DMS 273 (cell line): ENCODE results near the gene ARHGAP18.
A peak's percentile ranks its signal among the peaks of the same experiment; 100 is the strongest.

Source experiments
- DNase-seq: peaks from one replicate; lab custom pipeline; 2025; ENCODE audit not compliant: unreplicated experiment; lab: John Stamatoyannopoulos, UW

The ARHGAP18 gene

GRCh38 chr6:129726650-129727049, 16.7 kb upstream of the ARHGAP18 start:
- no peak for DNase-seq

DNA sequence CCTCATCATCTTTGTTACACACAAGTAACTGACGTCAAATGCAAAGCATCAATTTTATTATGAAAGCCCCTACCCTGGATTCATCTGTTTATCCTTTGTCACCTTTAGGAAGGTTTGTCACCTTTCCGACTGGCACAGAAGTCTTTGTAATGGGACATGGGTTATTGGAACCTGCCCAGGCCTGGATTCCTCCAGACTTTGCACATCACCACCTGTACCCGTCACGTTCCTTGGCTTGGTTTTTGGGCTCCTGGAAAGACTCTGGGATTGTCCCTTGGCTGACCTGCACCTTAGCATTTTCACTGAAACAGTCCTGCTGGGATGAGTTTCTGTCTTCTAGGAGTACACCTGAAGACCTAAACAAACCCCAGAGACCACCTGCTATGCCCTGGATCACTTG, 15.4 kb upstream of the ARHGAP18 start:
- no peak for DNase-seq

- DNase-seq = no peak
These were observed 9.7 kb upstream of the ARHGAP18 start for GRCh38 chr6:129719692-129720091.

GRCh38 chr6:129717277-129717676, 7.3 kb upstream of the ARHGAP18 start:
- no peak for DNase-seq

- no peak for DNase-seq
These were observed 3.9 kb upstream of the ARHGAP18 start for GRCh38 chr6:129713806-129714333.

- no peak for DNase-seq
These were observed 1.3 kb upstream of the ARHGAP18 start for GRCh38 chr6:129711271-129711631.

DNA sequence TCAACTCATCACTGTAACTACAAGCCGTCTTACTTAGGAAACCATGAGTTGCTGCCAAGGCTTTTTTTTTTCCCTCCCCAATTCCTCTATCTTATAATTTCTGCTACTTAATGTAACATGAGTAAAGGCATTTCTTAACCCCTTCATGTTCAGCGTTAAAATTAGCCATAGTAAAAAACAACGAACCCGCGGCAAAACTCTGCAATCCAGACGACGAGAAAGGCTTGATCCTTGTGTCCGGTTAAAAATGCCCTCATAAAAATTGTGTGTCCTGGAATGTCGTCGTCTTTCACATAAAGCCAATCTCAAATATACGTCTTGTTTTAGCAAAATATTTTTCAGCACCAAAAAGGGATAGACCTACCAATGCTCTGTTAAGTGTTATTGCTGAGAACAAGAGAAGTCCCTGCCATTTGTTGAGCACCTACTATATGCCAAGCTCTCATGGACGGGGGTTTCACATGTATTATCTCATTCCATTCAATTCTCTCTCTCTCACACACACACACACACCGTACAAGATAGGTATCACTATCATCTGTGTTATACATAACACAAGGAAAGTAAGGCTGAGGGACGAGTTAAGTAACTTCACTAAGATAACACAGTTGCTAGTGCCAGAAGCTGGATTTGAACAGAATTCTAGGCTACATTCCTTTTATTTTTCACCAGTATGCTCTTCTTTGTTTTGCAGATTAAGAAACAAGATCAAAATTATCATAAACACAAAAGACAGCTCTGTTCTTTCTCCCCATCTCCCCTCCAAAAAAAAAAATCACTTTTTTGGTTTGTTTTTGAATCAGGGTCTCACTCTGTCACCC, 683 bp upstream of the ARHGAP18 start:
- DNase-seq = no peak

GRCh38 chr6:129709196-129709768, 695 bp downstream of the ARHGAP18 start:
- DNase-seq = peak; percentile 43

- no peak for DNase-seq
These were observed 1.3 kb downstream of the ARHGAP18 start for GRCh38 chr6:129708496-129709195.

DNA sequence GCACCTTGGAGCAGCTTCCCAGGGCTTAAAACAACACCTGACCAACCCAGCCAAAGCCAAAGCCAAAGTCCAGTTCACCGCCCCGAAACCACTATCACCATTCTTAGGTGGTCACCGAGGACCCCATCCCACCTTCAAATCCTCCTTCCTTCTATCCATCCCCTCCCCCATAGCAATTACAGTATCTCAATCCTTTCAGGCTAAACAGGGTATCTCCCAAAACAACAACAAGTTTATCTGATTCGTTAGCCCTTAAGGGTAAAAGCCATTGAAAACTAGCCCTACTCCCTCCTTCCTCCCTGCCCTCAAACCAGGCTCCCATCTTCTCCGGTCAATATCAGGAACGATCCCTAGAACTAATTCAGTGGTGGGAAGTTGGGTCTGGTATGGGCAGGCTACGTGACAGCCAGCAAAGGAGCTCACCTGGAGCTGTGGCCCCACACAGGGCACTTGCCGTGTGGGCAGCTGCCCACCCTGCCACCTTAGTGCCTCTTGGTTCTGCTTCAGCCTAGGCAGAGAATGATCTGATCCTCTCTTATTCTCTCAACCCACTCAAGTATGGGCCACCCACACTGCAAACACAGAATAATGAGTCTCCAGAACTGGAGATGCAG, 2.0 kb downstream of the ARHGAP18 start:
- no peak for DNase-seq

DNA sequence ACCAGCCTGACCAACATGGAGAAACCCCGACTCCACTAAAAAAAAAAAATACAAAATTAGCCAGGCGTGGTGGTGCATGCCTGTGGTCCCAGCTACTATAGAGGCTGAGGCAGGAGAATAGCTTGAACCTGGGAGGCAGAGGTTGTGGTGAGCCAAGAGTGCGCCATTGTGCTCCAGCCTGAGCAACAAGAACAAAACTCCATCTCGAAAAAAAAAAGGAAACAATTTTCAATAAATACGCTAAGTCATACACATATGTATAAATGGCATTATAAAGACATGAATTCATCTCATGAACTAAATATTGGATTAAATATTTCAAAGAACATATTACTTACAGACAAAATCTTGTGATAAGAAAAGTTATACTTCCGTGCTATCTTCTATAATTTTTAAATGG, 2.9 kb downstream of the ARHGAP18 start:
- no peak for DNase-seq

DNA sequence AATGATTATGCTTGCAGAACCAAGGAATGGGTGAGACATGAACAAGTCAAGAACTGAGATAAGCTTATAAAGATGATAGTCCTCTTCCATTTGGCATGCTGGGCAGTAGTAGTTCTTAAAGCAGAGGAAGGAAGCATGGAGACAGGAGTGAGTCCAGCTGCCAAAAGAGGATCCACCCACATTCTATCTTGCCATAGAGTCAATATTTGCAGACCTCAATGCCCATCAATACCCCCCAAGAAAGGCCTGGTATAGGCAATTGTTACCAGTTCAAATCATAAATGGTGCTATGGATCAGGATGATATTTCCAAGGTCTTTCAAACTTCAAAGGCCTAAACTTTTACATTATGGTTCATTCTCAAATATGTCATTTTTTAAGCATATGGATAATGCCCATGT, 4.8 kb downstream of the ARHGAP18 start:
- DNase-seq = no peak

DNA sequence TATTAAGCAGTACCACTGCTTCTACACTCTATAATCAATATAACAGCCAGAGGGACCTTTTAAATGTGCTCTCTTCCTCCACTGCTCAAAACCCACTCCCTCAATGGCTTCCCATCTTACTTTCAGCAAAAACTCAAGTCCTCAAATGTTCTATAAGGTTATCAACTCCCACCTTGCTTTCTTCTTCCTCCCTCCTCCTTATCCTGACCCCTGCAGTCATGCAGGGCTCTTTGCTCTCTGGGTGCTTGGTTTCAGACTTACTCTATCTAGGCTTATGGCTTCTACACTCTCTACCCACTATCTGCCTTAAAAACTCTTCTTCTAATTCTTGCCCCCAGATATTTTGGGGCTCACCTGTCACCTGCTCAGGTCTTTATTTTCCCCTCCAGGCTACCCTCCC, 5.3 kb downstream of the ARHGAP18 start:
- DNase-seq = no peak

DNA sequence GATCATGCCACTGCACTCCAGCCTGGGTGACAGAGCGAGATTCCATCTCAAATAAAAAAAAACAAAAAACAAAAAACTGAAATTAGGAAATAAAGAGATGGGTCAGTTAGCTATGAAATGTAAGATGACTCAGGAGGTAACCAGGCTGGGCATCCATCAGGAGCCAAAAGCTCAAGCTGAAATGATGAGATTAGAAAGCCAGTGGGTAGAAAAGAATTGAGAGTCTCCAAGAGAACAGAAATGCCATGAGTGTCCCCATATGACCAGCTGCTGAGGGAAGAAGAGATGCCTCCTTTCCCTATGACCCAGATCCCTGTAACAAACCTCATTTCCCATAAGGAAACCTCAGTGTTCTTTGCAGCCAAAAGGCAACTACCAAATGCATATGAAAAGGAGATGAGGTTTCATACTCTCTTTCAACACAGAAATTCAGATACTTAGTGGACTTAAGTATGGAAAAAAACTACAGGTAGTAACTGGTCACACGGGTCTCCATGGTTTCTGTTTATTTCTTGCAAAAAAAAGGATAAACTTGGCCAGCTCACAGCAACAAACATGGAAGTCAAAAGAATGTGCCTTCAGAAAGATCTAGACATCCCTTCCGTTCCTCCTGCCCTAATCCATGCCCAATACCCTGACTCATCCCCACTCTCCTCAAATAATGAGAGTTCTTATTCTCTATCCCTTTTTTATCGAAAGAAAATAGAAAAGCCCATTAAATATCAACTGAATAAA, 8.1 kb downstream of the ARHGAP18 start:
- DNase-seq = no peak

DNA sequence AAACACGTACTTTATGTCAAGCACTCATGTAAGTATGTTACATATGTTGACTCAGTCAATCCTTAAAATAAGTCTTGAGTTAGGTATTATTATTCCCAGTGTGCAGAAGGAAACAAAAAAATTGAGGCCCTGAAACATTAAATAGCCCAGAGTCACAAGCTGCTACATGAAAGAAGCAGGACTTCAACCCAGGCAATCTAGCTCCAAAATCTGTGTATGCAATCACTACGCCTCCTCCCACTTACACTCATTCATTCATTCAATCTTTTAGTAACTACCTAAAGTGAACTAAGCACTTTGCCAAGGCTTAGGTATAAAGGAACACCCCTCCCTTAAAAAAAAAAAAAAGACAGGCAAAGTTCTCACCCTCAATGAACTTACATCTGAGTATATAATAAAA, 9.3 kb downstream of the ARHGAP18 start:
- DNase-seq = no peak

DNA sequence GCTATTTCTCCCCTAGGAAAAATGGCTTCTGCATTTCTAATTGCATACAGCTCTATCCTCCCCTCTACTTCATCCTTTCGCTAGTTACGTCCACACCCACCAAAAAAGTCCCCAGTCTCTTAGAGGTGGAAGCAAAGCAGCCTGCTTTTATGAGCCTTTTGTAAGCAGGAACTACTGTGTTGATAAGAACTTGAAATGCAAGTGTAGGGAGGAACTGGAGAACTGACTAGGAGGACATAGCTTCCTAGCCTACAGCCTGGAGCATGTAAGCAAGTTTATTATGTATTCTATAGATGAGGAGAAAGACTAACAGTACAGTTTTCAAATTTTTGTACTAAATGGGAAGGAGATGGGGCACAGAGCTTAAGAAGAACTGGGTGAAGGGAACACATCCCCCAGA, 10.3 kb downstream of the ARHGAP18 start:
- DNase-seq = no peak

GRCh38 chr6:129698430-129698829, 11.5 kb downstream of the ARHGAP18 start:
- no peak for DNase-seq

- DNase-seq = no peak
These were observed 12.2 kb downstream of the ARHGAP18 start for GRCh38 chr6:129697788-129698187.

DNA sequence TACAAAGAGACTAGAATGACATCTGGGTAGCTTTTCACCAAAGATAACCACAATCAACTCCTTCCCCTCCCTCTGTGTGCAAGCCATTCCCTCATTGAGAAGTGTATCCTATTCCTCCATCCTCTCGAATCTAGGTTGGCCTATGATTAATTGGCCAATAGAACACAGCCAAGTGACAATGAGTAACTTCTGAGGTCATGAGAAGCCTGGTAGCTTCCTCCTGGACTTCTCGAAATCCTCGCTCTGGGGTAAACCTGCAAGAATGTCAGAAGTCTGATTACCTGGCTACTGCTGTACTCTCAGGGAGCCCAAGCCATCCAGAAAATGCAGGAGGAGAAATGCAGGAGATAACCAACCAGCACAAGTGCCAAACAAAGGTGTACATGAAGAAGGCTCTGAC, 13.1 kb downstream of the ARHGAP18 start:
- DNase-seq = no peak

DNA sequence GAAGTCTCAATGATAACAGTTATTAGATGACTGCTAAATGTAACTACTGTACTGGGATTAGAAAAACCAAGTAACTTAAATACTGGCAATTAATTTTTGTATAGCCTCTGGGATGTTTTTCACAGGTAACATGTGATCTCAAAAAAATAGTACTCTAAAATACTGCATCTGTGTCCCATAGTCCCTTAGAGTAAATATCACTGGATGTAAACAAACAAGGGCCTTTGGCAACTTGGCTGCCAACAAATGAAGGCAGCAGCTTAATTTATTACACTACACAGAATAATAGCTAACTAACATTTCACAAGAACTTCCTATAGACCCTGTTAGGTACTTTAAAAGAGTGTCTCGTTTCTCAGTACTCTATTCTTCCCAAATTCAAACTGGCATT, 14.0 kb downstream of the ARHGAP18 start:
- no peak for DNase-seq
